Astrocyte of the spinal cord (primary cell): ENCODE results near the gene JAG1.

Source experiments
- DNase-seq: peaks from one replicate; pipeline ENCODE4 v3.0.0; 2011; ENCODE audit warnings: low read depth, low spot score
- H3K4me3 ChIP-seq: 2 replicates; pipeline ENCODE4 v1.5.1; 2011; ENCODE audit warnings: low read depth, mild to moderate bottlenecking, low read length, moderate library complexity
- in situ Hi-C: cut with HindIII; loops from 2 replicates; pipeline ENCODE4 v1.10.0; 2017; ENCODE audit warnings: low sequenced_read_pairs
- TF ChIP-seq, protein P1 (sequence below): IDR thresholded peaks from 2 replicates; pipeline ENCODE4 v1.5.1; 2012; ENCODE audit warnings: low read depth, mild to moderate bottlenecking, low read length, inconsistent platforms

The JAG1 gene

GRCh38 chr20:10636326-10636818 is 37.4 kb downstream of the JAG1 start:
- no peak overlapping the region for H3K4me3 ChIP-seq
- in situ Hi-C loops: no loop called here
- TF ChIP-seq, protein P1, sequence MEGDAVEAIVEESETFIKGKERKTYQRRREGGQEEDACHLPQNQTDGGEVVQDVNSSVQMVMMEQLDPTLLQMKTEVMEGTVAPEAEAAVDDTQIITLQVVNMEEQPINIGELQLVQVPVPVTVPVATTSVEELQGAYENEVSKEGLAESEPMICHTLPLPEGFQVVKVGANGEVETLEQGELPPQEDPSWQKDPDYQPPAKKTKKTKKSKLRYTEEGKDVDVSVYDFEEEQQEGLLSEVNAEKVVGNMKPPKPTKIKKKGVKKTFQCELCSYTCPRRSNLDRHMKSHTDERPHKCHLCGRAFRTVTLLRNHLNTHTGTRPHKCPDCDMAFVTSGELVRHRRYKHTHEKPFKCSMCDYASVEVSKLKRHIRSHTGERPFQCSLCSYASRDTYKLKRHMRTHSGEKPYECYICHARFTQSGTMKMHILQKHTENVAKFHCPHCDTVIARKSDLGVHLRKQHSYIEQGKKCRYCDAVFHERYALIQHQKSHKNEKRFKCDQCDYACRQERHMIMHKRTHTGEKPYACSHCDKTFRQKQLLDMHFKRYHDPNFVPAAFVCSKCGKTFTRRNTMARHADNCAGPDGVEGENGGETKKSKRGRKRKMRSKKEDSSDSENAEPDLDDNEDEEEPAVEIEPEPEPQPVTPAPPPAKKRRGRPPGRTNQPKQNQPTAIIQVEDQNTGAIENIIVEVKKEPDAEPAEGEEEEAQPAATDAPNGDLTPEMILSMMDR: peak; percentile 1
- peak; percentile 78 for DNase-seq

- no peak for DNase-seq
Measured at GRCh38 chr20:10635476-10636208, 38.2 kb downstream of the JAG1 start.

GRCh38 chr20:10634683-10635411 is 39.0 kb downstream of the JAG1 start:
- no peak overlapping the region for H3K4me3 ChIP-seq
- in situ Hi-C loops: no loop called here
- DNase-seq: peak; percentile 92
- TF ChIP-seq, protein P1: no peak

More at GRCh38 chr20:10635476-10636208, 38.2 kb downstream of the JAG1 start:
- in situ Hi-C loops: no loop called here
- H3K4me3 ChIP-seq: no peak overlapping the region
- TF ChIP-seq, protein P1: no peak

DNA sequence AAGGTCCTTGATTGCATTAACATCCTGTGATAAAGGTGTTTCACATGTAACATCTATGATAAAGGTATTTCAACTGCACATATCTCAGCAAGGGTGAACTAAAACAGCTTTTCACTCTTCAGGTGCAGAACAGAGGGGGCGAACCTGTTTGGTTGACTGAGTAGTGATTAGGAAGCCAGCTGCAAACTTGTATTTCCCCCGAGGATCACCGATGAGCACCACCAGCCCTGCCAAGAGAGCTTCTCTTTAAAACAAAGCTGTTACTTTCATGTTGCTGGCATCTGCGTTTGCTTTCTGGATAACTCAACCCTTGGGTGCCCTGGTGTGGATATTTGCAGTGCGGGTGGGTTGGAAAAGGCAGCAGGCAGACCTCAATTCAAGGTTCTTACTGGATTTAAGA is 39.6 kb downstream of the JAG1 start:
- TF ChIP-seq, protein P1: no peak
- in situ Hi-C loops: no loop called here
- no peak for DNase-seq
- H3K4me3 ChIP-seq: no peak overlapping the region

- TF ChIP-seq, protein P1: no peak
Measured at GRCh38 chr20:10633718-10634117, 40.1 kb downstream of the JAG1 start.

DNA sequence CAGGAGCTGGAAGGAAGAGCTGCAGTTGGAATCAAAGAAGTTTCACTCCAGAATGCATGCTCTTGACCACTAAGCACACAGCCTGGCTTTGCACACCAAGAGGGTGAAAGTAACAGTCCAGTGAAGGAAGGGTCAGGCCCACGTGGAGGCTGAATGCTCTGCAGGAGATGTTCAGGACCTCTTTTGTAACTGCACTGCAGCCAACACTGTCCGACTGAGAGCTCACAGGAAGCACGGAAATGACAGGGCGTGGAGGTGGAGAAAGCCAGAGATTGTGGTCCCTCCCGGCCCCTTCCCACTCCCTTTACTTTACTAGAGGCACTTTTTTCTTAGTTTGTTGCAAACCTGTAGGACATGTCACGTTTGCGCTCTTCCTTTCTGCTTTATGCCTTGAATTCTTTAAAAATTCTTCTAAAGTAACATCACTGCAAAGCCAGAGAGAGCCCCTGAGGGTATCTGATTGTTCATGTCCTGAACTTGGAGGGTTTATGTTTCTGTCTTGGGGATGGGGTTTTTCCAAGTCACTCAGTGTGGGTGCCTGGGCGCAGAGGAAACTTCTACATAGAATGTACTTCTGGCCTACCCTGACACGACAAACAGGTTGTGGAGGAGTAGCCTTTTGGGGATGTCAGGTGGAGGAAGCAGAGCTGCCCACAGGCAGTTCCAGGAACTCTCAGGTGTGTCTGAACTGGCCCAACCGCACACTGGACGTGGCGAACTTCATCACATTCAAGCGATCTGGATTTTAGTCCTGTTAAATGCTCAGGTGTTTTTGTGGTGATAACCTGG is 40.9 kb downstream of the JAG1 start:
- in situ Hi-C loops: no loop called here
- TF ChIP-seq, protein P1: no peak
- no peak for DNase-seq
- no peak overlapping the region for H3K4me3 ChIP-seq

More at GRCh38 chr20:10633718-10634117, 40.1 kb downstream of the JAG1 start:
- no peak for DNase-seq
- in situ Hi-C loops: no loop called here
- H3K4me3 ChIP-seq: no peak overlapping the region
